GM21717 (cell line): ENCODE data around the gene ABCG2.

Experiments used
- ATAC-seq: cut with Tn5 transposase; IDR thresholded peaks from one replicate; pipeline ENCODE4 v1.9.1; 2021; ENCODE audit warnings: mild to moderate bottlenecking, moderate library complexity; ENCODE audit not compliant: unreplicated experiment

ABCG2 gene

DNA sequence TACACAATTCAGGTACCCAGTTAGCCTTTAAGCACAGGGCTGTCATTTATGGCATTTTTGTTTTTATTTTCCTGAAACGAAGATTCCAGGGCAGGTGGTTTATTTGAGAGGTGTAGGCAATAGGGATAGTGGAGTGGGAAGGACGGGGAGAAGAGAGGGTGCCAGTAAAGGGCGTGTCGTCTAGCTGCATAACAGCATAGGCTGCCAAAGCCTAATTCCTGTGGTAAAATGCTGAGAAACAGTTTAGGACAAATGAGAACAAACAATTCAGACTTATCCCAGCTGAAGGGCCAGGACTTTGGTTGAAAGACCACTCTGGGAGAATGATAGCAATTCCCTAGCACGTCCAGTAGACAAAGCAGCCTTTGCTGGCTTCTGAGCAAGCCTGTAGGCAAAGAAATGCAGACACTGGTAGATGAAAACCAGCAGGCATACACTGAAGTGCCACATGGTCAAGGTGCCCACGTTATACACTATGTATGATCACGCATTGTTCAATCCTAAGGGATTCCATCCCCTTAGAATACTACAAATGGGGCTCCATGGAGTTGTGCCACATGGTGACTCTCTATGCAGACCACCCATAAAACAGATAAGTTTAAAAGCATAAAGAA lies 80.4 kb downstream of the ABCG2 start:
- no peak for ATAC-seq

DNA sequence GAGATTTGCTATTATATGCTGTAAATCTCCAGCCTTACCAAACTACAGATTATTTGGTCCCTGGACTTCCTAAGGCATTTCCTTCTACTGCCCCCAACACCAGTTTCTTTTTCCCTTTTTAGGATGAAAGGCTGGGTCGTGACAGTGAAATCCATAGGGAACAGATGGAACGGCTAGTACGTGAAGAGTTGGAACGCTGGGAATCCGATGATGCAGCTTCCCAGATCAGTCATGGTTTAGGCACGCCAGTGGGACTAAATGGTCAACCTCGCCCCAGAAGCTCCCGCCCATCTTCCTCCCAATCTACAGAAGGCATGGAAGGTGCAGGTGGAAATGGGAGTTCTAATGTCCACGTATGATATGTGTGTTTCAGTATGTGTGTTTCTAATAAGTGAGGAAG lies 83.1 kb downstream of the ABCG2 start:
- no peak for ATAC-seq

DNA sequence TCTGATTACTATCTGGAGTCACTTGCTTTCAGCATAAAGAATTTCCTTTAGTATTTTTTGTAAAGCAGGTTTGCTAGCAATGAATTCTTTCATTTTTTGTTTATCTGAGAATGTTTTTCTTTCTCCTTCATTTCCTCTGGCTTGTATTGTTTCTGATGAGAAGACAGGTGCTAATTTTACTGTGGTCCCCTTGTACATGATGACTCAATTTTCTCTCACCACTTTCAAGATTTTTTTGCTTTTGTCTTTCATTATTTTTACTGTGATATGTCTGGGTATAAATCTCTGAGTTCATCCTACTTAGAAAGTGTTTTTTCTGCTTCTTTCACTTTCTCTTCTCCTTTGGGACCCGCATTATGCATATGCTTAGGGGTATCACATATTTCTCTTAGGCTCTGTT lies 88.4 kb downstream of the ABCG2 start:
- ATAC-seq = no peak

DNA sequence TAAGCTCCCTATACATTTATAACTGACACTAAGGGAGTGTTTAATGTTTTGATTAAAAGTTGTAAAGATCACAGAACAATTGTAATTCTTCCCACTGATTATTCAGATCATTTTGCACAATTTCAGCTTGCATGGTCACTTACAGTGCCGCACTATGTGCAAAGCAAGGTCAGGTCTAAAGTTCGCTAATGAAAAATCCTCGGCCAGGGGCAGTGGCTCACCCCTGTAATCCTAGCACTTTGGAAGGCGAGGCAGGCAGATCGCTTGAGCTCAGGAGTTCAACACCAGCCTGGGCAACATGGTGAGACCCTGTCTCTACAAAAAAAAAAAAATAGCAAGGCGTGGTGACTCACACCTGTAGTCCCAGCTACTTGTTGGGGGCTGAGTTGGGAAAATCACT lies 94.0 kb downstream of the ABCG2 start:
- no peak for ATAC-seq

DNA sequence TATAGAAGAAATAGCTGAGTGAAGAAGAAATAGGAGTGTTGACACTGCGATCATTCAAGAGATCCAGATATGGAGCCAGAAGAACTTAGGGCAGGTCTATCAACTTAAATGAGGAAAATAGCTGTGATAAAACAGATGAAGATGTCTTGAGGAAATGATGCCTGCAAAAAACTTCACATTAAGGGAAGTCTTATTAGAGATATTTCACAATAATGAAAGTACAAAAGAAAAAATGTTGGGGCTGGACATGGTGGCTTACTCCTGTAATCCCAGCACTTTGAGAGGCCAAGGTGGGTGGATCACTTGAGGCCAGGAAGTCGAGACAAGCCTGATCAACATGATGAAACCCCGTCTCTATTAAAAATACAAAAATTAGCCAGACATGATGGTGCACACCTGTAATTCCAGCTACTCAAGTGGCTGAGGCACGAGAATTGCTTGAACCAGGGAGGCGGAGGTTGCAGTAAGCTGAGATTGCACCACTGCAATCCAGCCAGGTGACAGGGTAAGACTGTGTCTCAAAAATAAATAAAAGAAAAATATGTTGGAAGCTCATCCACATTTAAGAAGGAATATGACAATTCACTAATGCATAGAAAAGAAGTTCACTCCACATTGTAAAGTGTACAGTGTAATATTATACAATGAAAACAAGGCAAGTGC lies 94.7 kb downstream of the ABCG2 start:
- no peak for ATAC-seq

DNA sequence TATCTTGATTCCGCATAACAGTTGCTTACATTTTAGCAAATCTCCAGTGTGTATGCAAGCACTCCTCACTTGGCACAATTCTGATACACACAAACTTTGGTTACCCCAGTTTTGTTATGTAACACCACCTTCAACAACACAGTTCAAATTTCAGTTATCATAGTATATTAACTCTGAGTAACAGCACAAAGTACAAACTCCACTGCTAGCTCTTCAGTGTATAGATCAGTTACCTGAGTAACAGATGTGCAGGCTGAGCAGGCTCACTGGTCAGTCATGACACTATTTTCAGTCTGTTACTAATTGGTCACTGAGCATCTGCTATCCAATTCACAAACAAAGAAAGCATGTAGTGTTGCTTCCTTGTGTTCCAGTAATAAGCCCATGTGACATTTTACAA lies 95.6 kb downstream of the ABCG2 start:
- no peak for ATAC-seq

DNA sequence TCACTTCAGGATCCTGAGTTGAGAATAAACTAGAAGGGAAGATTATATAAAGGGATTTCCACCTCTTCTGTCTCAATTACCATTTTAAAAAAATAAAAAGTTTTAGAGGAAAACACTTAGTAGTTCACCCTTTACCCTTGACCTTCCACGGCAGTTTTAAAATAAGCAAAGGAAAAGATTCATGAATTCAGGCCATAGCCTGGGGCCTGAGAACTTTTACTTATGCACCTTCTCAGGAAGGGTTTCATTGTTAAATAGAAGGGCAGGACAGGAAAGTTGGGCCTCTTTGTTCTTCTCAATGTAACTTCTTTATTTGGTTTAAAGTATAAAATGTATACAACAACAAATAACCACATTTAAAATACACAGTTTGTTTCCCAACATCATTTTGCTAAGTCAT lies 96.1 kb downstream of the ABCG2 start:
- ATAC-seq = no peak

DNA sequence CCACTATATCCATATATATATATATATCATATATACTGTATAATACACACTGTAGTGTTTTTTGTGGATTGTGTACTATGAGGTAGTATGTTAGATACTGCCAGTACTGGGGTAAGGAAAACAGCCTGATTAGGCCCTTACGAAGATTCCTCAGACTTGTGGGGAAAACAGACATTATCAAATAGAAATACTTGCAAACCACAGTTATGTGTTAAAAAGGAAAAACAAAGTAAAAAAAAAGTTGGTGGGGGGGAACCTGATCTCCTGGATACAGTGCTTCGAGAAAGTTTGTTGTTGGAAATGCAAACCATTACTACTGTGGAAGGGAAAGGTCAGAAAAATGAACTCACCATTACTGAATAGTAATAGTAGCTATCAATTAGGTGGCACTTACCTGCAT lies 98.0 kb downstream of the ABCG2 start:
- ATAC-seq = no peak

DNA sequence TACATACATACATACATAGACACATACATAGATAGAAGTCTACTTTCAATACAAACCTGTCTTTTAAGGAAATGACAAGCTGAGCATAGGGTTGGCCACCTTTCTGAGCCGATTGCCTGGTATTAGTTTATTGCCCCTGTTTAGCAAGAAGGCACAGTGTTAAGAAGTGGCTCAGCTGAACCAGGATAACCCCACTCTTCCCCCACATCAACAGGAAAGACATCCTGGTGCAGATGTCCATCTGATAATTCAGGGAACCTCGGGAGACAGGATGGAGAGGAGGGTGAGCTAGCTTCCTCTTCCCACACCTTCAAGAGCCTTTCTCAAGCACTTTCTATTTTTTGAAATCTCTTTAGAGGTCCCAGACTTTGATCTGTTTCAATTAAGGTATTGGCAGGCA lies 98.7 kb downstream of the ABCG2 start:
- no peak for ATAC-seq

DNA sequence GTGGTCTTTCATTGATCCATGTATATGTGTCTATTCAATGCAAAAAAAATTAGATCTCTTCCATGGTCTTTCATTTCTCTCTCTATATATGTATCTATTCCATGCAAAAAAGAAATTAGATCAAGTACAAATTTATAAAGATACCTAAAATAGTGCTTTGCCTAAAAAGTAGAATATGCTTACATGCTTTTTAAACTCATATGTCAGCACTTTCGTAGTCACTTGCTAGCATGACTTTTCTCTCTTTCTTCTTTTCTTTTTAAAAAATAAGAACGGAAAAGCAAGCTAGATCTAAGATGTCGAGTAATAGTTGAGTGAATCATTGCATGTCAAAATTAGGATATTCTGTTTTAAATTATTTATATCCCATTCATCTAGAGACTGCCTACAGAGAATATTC lies 100.1 kb downstream of the ABCG2 start:
- ATAC-seq = no peak

DNA sequence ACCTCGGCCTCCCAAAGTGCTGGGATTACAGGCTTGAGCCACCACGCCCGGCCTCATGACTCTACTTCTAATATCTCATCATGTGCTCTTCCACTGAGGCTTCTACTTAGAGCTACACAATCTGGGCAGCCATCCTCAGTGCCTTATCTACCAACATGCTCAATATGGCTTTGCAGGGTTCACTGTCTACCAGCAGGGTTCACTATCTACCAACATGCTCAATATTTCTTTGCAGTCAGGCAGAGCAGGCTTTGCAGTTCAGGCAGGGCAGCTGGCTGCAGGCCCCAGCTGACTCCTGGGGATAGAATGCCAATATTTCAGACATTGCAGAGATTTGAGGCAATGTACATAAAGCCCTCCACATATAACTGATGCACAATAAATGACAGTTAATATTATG lies 103.5 kb downstream of the ABCG2 start:
- ATAC-seq = no peak

DNA sequence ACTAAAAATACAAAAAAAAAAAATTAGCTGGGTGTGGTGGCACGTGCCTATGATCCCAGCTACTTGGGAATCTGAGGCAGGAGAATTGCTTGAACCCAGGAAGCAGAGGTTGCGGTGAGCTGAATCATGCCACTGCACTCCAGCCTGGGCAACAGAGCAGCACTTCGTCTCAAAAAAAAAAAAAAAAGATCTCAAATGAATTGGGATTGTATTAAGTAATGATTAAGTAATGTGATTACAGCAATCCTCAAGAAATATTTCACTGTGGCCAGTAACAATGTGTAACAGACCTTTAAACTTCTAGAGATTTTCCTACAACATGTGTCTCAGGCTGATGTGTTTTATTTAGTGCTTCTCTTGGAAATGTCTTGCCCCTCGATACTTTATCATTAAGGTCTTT lies 104.2 kb downstream of the ABCG2 start:
- ATAC-seq = no peak

DNA sequence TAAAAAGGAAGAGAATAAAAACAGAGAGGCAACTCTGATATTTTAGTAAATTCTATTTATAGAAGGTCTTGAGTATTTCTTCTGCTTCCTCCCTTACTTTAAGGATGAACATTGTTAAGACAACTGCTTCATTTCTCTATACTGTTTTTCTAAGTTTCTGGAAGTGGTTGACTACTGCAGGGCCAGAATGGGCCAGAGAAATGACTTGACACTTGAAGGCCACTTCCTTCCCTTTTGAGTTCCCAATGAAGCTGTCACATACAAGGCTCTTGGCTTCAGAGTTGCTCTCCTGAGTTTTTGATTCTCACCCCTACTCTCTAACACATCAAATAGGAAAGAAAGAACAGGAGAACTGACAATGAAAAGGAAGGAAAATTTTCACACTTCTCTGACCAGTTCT lies 113.4 kb downstream of the ABCG2 start:
- ATAC-seq = no peak

DNA sequence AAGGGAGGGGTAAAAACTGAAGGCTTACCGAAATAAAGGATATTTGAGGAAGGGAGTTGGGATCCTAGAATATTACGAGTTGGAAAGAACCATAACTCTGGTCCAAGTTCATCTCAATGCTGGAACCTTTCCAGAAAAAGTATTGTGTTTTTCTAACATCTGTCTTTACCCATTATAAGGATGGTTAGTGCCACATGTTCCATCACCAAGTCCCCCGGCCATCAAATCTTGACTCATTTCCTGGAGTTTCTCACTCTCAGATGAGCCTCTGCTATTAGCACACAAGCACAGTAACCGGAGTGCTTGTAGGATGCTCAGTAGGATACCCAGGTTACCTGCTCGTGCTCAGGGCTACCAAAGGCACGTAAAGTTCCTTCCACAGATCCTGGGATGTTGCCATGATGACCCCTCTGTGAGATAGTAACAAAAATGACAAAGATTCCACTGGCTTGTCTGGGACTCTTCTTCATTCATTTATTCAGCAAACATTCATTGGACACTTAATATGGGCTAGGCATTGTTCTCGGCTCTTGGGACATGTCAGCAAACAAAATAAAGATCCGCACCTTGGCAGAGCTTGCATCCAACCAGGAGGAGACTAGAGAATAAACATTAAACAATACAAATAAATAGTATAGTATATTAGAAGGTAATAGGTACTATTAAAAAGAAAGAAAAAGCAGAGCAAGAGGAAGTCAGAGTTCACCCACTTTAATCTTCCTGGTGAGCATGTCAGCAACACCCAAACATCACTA lies 114.7 kb downstream of the ABCG2 start:
- ATAC-seq = no peak

DNA sequence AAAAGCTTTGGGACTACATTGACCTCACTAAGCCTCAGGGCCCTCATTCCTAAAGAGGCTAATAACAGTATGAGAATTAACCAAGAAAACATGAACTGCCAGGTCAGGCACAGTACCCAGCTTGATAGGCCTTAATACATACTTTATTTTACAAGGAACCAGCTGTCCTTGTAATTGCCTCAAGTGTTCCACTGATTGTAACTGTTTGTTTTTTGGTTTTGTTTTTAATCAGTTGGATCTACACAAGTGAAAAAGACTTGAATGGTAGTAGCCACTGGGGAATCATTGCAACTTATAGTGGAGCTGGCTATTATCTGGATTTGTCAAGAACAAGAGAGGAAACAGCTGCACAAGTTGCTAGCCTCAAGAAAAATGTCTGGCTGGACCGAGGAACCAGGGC lies 115.4 kb downstream of the ABCG2 start:
- no peak for ATAC-seq

DNA sequence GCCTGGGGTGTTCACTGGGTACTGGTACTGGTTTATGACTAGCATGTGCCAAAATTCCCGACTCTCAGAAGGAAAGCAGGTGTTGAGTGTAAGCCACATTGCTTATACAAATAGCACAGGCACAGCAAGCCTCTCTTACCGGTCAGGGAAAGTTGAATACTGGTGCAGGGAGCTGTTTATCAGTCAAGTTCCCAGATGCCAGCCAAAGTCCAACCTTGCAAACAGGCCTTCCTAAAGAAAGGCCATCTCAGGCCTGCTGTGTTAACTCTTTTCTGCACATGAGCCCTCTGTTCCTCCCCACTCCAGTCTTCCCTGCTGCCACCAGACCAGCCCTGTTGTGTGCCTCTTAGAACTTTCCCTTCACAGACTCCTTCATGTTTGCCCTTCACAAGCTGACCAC lies 116.8 kb downstream of the ABCG2 start:
- ATAC-seq = no peak

DNA sequence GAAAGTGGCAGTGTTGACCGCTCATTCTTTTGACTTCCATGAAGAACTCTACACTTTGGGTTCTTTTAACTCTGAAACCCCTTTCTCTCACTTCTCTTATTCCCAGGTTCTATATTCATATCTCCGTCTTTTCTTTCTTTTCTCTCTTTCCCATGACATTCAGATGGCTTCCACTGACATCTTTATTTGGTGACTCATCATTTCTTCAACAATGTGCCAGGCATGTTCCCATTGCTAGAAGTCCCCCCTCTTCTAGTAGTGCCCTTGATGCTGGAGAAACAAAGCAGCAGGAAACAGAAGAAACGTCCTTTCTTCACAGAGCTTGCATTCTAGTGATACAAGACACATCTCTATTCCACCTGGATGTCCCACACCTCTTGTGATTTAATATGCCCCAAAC lies 117.7 kb downstream of the ABCG2 start:
- ATAC-seq = no peak
